Measurements from ENCODE around the gene NEDD9.

Gene NEDD9

DNA sequence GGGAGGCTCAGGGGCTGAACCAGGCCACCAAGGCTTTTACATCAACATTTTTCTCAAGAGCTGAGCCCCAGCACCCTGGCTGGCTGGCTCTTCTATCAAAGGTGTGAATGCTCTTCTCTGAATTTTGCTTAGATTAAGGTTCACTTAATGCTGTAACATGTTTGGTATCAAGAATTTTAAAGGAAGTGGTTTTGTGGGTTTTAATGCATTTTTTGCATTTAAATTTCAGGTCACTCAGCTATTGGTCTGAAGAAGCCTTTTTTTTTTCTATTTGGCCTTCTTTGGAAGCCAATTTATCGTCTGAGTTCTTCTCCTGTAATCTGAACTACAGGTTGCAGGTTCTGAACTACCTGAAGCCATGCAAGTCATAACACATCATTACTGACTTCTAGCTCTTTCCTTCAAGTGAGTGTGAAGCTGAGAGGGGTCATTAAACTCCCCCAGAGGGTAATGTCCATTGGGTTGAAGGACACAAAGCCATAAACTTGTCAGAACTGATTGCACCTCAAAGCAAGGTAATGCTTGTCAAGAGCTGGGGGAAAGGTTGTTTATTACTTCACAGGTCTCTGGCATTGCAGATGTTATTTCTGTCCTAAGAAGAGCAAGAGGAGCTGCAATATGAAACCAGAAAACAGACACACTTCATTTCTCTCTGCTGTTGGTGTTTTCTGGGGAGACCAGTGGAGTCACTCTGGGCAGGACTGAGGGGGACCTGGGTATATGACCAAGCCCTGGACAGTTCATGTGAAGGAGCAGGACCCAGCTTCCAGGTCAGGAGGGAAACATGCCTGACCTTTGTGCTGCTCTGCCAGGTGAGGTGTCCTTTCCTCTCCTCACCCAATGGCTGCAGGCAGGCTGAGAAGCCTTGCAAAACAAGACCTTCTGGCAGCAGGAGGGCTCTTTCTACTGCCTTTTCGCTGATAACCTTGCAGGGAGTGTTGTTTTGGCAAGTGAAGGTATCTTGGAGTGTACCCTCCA, 26.1 kb upstream of the NEDD9 start:
- peak; percentile 17 for DNase-seq

DNA sequence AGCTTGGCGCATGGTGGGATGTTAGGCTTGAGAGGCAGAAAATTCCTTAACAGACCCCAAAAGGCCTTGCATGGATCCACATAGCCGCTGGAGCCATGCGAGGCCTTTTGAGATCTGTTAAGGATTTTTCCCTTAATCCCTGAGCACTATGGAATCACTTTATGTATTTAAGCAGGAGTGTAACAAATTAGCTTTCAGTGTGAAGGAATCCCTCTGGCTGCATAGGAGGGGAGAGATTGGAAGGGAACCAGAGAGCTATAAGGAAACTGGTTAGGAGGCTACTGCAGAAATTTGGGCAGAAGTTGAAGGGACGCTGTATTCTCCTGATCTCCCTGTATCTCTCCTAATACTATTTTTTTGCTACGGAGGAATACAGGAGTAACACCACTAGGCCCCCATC, 23.1 kb upstream of the NEDD9 start:
- DNase-seq, result no peak

DNA sequence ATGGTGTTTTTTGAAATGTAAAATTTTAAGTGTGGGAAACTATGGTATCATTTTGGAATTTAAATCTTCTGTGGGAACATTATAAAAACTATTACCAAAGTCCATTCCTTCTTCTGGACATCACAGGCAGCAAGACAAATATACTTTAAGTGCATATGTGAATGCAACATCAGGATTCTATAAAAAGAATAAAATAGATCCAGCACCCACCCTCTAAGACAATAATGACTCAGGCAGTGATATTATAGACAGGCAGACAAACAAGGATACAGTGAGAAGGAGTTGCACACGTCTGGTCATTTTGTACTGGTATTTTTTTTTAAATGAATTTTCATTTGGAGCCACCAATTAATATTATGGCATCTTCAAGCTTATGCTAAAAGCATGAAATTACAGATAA, 21.1 kb upstream of the NEDD9 start:
- no peak for DNase-seq

DNA sequence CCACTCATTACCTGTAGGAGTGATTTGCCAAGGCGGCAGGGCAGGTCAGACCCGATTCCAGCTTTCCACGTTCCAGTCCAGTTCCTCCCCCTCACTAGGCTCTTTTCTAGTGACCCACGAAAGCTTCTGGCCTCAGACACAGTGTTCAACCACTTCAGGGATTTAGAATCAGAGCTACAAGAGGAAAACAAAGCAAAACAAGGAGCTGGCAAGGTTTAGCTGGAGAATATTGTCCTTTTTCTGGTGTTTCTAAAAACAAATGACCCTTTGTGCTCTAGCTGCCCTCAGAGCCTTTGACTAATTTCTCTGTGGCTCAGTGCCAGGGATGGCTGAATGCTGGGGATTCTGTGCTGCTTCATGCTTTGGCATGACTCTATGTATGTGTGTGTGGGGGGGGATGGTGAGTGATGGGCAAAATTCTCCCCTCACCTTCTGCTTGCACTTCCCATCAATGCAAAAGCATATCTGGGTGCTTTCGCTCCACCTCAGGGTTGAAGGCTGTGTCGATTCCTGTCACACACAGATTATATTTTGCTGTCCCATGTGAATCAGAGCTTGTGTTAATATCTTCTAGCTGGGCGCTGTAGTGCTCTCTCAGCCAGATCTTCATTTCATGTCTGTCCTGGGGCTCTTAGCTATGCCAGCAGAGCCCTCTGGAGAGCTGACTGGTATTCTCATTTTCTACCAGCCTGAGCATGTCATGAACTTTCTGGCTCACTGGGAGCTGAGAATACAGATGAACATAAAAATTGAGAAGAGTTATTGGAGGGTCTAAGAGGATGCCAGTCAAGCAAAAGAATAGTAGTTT, 19.3 kb upstream of the NEDD9 start:
- DNase-seq, result no peak

DNA sequence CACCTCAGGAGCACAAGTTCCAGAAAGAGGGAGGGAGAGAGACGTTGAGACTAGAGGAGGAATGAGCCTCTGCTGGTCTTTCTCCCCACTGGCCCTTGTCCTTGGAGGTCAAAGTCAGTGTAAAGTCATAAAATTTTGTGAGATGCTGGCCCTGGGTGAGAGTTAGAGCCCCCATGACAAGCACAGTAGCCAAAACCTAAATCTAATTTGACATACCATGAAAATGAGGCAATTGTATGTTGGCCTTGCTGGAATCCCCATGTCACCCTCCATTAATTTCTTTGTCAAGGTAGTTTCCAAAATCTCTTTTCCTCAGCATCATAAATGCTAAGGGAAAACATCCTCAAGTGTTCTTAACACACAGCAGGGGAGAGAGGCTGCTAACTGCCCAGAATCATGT, 17.6 kb upstream of the NEDD9 start:
- no peak for DNase-seq

DNA sequence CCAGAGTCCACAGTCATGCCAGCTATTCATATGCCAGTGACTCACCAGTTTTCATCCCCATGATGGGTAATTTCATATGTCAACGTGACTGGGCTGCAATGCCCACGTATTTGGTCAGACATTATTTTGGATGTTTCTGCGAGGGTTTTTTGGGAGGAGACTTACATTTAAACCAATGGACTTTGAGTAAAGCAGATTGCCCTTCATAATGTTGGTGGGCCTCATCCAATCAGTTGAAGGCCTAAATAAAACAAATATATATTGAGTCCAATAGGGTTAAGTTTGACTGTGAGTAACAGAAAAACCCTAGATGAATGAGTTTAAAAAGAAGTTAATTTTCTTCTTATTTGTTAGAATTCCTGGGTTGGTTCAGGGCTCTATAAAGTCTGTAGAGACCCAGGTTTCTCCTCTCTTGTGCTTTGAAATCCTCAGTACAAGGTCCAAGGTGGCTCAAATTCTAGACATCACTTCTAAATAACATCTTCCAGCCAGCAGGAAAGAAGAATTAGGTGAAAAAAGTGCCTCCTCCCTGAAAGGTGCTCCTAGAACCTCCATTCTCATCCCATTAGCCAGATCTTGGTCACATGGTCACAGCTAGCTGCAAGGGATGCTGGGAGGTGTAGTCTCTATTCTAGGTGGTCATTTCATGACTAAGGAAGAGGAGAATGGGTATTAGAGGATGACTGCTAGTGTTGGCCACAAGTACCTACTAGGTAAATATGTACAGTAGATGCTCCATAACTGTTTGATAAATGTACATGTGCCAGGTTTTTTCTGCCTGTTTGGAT, 16.7 kb upstream of the NEDD9 start:
- DNase-seq, result no peak

DNA sequence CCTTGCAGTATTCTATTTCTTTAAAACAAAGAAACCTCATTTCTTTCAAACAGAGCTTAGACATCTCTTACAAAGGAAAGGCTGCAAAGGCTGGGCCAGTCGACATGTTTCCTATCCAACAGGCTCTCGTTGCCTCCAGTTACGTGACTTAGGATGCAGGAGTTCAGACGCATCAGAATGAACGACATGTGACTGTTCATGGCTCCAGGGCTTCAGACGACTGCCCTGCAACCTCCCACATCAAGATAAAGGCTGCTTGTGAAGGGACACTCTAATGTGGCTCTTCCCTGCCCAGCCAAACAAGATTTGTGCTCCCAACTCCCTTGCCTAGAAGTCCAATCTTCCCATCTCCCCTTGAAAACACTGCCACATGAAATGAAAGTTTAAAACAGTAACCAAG, 14.3 kb upstream of the NEDD9 start:
- DNase-seq, result no peak

DNA sequence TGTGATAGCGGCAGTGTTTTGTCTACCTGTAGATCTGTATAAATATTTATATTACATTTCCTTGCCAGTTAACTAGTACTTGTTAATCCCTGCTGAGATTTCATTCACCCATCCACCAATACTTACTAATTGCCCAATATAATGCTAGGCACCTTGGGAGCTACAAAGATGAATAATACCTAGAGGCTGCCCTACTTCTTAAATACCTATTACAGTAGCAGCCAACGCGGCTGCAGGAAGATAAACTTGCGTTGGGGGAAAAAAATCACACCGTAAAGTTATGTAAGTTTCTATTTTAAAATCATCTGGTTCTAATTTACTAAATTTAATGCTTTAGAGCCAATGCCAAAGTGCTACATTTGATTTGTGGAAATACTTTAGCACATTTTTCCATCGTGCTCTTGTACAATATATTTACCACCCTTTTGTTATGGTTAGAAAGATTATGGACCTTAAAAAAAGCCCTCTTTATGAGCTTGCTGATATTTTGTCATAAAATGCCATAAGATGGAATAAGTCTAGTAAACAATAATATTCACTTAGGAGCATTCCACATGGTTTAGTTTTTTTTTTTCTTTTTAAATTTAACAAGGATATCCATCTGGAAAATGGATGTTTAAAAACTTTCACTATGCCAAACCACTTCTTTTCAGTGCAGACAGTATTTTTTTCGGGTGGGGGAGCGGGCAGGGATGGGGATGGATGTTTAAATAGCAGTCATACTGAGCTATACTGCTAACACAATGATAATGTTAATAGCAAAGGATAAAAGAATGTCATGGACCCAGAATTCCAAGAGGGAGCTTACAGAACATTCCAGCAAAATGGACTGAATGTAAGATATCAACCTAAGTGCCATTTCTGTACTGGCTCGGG, 13.2 kb upstream of the NEDD9 start:
- no peak for DNase-seq

DNA sequence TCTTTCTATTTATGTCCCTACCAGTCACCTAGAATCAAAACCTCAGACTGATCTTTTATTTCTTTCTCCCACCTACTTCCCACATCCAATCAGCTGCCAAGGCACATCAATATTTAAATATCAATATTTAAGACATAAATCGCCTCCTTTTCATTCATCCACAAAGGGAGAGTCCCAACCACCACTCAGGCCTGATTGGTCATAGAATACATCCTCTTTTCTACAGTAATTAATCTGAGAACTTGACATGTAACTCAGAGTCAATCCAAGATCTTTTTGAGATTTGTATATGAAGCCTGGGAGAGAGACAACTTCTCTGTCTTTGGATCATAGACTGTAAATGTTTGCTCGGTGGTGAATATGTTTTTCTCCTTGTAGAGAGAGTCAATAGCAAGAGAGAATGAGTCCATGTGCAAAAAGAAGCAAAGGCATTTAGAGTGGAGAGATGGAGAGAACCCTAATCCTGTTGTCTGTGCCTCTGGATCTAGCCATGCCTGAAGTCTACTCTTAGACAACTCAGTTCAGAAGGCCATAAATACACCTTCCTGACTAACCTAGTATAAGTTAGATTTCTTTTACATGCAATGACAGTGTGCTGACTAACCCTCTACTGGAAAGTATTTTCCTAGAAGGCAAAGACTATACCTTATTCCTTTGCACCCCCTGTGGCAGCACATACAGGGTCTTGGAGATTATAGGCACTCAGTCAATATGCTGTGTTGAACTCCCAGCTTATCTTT, 12.1 kb upstream of the NEDD9 start:
- DNase-seq, result no peak

DNA sequence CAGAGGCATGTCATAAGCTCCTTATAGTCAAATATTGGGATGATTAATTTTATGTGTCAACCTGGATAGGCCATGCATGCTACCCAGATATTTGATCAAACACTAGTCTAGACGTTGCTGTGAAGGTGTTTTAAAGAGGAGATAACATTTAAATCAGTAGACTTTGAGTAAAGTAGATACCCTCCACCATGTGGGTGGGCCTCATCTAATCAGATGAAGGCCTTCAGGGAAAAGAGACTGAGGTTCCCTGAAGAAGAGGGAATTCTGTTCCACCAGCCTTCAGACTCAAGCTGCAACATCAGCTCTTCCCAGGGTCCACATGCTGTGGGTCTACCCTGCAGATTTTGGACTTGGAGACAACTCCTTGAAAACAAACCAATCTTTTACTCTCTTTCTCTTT, 11.4 kb upstream of the NEDD9 start:
- no peak for DNase-seq

DNA sequence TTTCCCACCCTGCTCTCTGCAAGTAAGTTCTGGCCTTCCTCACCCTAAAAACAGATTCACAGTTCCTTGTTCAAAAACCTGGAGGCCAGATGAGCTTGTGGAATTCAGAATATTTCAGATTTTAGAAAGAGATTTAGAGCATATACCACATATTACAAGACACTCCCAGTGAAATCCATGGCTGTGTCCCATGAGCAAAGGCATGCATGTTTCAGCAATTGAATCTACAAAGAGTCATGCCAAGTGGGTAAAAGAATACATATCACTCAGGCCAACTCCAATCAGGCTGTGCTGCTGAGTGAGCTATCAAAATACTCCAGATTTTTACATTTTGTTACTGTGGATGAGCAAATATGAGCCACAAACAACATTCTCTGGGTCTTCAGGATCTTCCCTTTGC, 10.2 kb upstream of the NEDD9 start:
- no peak for DNase-seq

DNA sequence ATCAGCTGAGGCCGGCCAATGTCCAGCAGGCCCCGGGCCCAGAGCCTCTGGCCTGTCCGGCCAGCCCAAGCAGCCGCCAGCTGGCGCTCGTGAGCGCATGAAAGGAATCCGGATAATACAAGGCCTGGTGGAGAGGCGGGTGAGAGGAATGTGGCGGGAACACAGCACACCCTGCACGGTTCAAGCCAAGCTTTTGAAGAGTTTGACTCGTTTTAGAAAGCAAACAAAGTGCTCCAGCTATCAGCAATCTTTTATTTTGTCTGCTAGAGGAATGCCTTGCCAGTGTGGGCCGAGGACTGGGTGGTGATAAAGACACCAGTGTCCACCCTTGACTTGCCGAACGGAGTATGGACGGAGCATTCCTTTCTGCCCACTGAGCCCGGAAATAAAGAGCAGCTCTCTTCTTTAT, 9.3 kb upstream of the NEDD9 start:
- no peak for DNase-seq

DNA sequence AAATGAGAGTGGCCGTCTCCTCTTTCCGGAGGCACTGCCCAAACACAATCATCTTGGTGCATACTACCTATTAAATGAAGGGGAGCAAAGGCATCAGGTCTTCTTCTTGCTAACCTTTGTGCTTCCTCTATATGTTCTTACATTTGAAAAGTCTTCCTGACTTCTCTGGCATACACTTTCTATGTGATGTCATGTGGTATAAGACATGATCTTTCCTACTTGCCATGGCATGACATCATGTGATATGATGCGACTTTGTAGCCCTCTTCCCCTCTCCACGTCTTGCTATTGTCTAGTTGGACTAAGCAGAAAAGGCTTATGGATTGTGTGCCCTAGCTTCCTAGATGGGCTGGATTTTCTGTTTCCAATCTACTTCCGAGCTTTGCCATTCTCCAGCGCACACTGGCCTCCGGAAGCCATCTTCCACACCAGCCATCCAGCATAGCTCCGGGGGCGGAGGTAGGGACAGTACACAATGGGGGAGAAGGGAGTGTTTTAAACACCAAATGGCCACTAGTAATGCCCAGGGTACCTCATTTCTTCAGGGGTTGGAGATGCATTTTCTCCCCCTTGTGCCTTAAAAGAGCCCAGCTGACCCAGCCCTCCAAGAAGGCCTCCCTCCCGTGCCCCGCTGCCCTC, 8.8 kb upstream of the NEDD9 start:
- DNase-seq, result no peak

DNA sequence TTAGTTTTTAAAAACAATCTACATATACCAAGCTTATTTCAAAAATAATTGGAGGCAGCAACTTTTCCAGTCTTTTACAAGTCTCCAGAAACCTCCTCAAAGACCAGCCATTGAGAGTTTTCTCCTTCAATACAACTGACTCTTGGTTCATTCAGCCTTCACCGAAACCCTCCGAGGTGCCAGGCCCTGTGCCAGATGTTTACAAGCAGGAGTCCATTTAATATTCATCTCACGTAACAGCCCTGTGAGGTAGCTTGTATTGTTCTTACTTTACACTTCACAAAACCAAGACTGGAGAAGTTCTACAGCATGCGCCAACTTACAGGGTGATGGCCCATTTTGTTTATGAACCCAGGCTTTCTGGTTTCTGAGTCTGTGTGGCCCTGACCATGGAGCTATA, 5.5 kb upstream of the NEDD9 start:
- no peak for DNase-seq

DNA sequence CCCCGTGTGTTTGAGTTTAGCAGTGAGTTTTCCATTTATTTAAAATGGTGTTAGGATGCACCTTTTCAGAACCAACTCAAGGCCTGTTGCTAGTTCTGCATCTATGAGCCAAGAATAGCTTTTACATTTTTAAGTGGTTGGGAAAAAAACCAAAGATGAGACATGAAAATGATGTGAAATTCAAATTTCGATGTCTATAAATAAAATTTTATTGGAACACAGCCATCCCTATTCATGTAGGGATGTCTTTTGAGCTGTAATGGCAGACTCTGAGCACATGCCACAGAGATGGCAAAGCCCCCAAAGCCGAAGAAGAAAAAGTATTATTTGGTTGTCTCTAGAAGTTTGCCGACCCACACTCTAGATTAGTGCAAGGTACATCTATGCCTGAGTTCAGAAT, 5.0 kb upstream of the NEDD9 start:
- no peak for DNase-seq

DNA sequence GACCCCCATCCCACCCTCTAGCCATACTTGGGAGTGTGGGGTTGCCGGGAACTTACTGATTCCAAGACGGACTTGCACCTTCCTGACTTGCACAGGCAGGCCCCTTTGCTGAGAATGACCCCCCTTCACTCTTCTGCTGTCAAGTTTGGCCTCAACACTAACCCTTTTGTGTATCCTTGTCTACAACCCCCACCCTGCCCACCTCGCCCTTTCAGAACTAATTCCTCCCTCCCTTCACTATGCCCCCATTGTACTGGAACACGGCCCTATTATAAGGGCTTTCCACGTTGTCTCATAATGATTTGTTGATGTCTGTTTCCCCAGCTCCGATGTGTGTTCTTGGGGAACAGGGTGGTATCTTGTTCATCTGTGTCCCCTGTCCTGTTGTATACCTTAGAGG, 4.4 kb upstream of the NEDD9 start:
- DNase-seq, result no peak

DNA sequence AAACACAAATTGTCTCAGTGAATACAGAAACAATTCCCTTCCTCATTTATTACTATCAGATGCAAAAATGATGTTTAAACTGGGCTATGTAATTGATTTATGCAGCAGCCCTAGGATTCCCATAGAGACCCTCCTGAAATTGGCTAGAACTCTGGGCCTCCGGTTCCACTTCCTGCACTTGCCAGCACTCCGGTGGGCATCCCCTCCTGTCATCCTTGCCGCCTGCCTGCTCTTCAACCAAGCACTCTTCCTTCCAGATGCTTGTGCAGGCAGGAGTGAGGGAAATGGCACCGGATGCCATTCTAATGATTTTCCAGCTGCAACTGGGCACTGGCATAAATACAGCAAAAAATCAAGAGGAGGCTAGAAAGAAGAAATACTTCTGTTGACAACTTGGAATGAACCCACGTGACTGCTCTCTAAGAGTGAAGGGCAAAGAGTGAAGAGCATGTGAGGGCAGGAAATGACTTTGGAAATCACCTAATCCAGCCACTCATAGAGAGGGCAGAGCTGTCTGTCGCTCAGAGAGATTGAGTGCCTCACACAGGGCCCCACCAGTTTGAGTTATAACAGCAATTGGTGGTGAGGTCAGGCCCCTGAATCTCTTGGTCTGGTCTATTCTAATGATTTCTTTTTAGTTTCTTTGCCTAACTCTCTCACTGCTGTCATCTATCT, 3.7 kb upstream of the NEDD9 start:
- no peak for DNase-seq

DNA sequence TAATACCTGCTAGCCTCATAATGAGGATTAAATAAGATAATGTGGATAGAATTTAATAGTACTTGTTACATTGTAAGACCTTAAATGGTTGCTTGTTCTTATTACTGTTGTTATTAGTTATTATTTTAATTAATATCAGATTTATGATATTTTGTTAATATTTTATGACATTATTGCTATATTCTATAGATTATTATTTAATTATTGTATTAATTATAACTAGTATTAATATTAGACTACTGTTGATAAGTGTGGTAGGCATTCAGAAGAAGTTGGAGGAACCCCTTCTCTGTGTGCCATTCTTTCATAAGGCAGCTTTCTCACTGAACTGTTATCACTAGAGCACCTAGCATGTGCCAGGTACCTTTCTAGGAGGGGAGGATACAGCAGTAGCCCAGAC, 2.6 kb upstream of the NEDD9 start:
- DNase-seq, result no peak

DNA sequence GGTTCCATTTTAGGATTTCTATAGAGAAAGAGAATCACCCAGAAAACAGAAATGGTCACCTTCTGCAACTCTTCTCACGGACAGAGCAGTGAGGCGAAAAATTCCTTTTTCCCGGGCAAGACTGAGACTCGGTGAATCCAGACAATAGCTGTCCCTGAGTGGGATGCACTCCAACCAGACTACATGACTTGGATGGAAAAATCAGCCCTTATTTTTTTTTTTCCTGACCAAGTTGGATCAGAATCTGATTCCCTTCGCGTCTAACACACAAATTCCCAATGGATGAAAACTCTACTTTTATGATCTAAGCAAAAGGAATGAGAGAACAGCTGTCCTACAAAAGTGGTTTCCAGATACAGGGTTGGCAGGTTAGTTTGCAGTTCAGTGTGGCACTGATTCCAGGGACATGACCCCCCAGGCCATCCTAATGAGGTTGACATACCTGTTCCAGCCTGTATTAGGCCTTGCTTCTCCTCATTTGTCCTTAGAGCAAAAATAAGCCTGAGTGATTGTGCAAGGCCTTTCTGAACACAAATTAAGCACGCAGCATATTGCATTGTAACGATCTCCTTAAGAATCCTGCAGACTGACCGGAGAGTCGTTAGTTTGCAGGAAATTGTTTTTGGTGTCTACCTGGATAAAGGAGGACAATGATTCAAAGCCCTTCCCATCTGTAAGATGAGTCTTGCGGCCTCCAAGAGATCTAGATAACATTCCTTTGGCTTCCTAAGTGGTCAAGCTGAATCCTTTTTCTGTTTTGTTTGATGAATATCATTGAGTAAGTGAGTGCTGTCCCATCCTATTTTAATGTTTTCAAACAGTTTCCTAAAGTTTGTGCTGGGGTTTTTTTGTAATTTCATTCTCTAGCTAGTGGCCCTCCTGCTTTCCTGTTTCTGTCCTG, 1.5 kb upstream of the NEDD9 start:
- DNase-seq, result no peak

All from NK-92 treated with Interleukin-12 subunit alpha and Interleukin-12 subunit beta, amount 100 ng/mL, for 24 hours (cell line).